Gastroesophageal sphincter (tissue), 4 donors: ENCODE data around the gene RAPGEF1. TPM values are rescaled to one million over a fixed set of nuclear protein-coding genes. Genes with fewer than 3 reads are reported as not detected.

Experiments used
- ATAC-seq: fragments of 150-250 bp; one replicate; pipeline ENCODE4 v1.9.1; 2016; ENCODE audit warnings: mild to moderate bottlenecking, moderate library complexity
- H3K27ac ChIP-seq, 4 donors: fragments of 200-600 bp; sonication (generic) in 3 of 4; 1 replicate in 3 of 4; 2 replicates in 1 of 4; pipeline ENCODE4 v1.5.1; 2016 to 2019
- H3K27me3 ChIP-seq: fragments of 200-600 bp; sonication (generic); one replicate; pipeline ENCODE4 v1.5.1; 2019
- H3K36me3 ChIP-seq, 2 donors: fragments of 200-600 bp; sonication (generic); one replicate each; pipeline ENCODE4 v1.5.1; 2019; ENCODE audit warnings: control low read depth in 1 of 2
- H3K4me1 ChIP-seq, 3 donors: fragments of 200-600 bp; sonication (generic); 1 replicate in 2 of 3; 2 replicates in 1 of 3; pipeline ENCODE4 v1.5.1; 2016 to 2019; ENCODE audit warnings: control low read depth in 2 of 3
- H3K4me3 ChIP-seq, 2 donors: fragments of 200-600 bp; sonication (generic); one replicate each; pipeline ENCODE4 v1.5.1; 2019; ENCODE audit warnings: mild to moderate bottlenecking in 1 of 2, moderate library complexity in 1 of 2
- H3K9me3 ChIP-seq, 3 donors: fragments of 200-600 bp; sonication (generic); one replicate each; pipeline ENCODE4 v1.5.1; 2017 to 2019; ENCODE audit warnings: control low read depth in 2 of 3
- EP300 ChIP-seq: sonication (generic); formaldehyde crosslinking; IDR thresholded peaks from one replicate; pipeline ENCODE4 v1.6.1; 2017; ENCODE audit warnings: antibody characterized with exemption, mild to moderate bottlenecking
- POLR2A ChIP-seq, 2 donors: fragments of 450-650 bp; IDR thresholded peaks; one replicate each; pipeline ENCODE4 v1.6.1; 2017; ENCODE audit warnings: antibody characterized with exemption in 2 of 2, mild to moderate bottlenecking in 2 of 2, moderate library complexity in 1 of 2
- POLR2AphosphoS5 ChIP-seq: sonication (generic); formaldehyde crosslinking; IDR thresholded peaks from one replicate; pipeline ENCODE4 v1.6.1; 2017; ENCODE audit warnings: antibody characterized with exemption
- WGBS, 2 donors: methylation state at CpG; one replicate each; pipeline ENCODE4 v1.1.5; 2018; ENCODE audit warnings: low coverage in 1 of 2; 5-methylcytosine and 5-hydroxymethylcytosine counted together
- small RNA-seq, 4 donors: library from RNA; depleted of rRNA; stranded (forward); fragments of <200 nt; gene quantifications; one replicate each; pipeline ENCODE3, GENCODE V24; 2016
- total RNA-seq, 4 donors: library from RNA; depleted of rRNA; stranded (reverse); fragments of >200 nt; gene quantifications; one replicate each; pipeline ENCODE4 v1.1.0, GENCODE V29; 2016
- TF ChIP-seq, protein P1 (sequence below), 4 experiments: fragments of 200-600 bp in 2 of 4; fragments of 450-650 bp in 2 of 4; sonication (generic) in 1 of 4; IDR thresholded peaks; one replicate each; pipeline ENCODE4 v1.5.1; 2017 to 2019; ENCODE audit warnings: antibody characterized with exemption in 4 of 4, mild to moderate bottlenecking in 2 of 4, moderate library complexity in 2 of 4

The RAPGEF1 gene
- total RNA-seq, 4 donors from 2014 or later: 47.5 to 162 (median 77.6) TPM

GRCh38 chr9:131528886-131529505 is 210.9 kb downstream of the RAPGEF1 start:
- ATAC-seq: no peak
- Histone ChIP-seq H3K27me3 (no peaks in the 10 kb centered on the region), H3K4me3 (no peak overlapping the region), H3K9me3 (no peaks in the 10 kb centered on the region), H3K27ac (no peak overlapping the region), H3K36me3 (peaks cover 0 to 61% of the 10 kb centered on the region in 2 donors), H3K4me1 (peaks cover 0 to 21% (median 12%) of the 10 kb centered on the region in 3 donors)
- whole genome bisulfite sequencing, 2 donors: 89% methylated on average over 6 of the region's 35 CpGs; no CpG with 5 or more reads in 1 of the 2 donors
- no peak for TF ChIP-seq EP300

- no peak for ATAC-seq
- TF ChIP-seq POLR2AphosphoS5 (no peak), POLR2A (IDR thresholded peaks at IDR 0.05) (no peak), EP300 (no peak)
- TF ChIP-seq, protein P1, sequence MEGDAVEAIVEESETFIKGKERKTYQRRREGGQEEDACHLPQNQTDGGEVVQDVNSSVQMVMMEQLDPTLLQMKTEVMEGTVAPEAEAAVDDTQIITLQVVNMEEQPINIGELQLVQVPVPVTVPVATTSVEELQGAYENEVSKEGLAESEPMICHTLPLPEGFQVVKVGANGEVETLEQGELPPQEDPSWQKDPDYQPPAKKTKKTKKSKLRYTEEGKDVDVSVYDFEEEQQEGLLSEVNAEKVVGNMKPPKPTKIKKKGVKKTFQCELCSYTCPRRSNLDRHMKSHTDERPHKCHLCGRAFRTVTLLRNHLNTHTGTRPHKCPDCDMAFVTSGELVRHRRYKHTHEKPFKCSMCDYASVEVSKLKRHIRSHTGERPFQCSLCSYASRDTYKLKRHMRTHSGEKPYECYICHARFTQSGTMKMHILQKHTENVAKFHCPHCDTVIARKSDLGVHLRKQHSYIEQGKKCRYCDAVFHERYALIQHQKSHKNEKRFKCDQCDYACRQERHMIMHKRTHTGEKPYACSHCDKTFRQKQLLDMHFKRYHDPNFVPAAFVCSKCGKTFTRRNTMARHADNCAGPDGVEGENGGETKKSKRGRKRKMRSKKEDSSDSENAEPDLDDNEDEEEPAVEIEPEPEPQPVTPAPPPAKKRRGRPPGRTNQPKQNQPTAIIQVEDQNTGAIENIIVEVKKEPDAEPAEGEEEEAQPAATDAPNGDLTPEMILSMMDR (IDR thresholded peaks at IDR 0.05): no peak
- Histone ChIP-seq H3K27ac (no peak overlapping the region), H3K4me3 (no peak overlapping the region), H3K4me1 (peaks cover 0 to 21% (median 12%) of the 10 kb centered on the region in 3 donors), H3K36me3 (peaks cover 0 to 69% of the 10 kb centered on the region in 2 donors), H3K9me3 (no peaks in the 10 kb centered on the region), H3K27me3 (no peaks in the 10 kb centered on the region)
- WGBS, 2 donors: 98 to 100% methylated on average over 1 to 5 of the region's 7 CpGs
Observed at GRCh38 chr9:131528186-131528585, 211.7 kb downstream of the RAPGEF1 start.

Small RNA genes within 50 kb of the gene (small RNA-seq; reads per million reads assigned to genes)
- gene EIF4A1P3 (0 reads per million in 4 donors), gene RF00272 (0 reads per million in 4 donors), gene RN7SL328P (0 reads per million in 4 donors)

Other genes starting within 250 kb of the RAPGEF1 start
- gene POMT1, start 237.2 kb downstream of the RAPGEF1 start, total RNA-seq: 10 to 100 TPM; 19.9 to 39.7 (median 26.6) TPM
- gene UCK1, start 208.8 kb downstream of the RAPGEF1 start, total RNA-seq: 100 to 1,000 TPM in 1 of 4 donors, 10 to 100 TPM in 3; 46.8 to 125 (median 51.4) TPM
- not detected for gene PRRT1B, start 194.6 kb downstream of the RAPGEF1 start, total RNA-seq